GM18508 (cell line): ENCODE data around the gene AP5M1.
"Not testable (repeated sequence)": the region's sequence is repeated elsewhere in the genome, so short reads cannot be mapped to it uniquely, and the experiment has no call there.

ENCODE experiments used
- ATAC-seq: cut with Tn5 transposase; IDR thresholded peaks from one replicate; pipeline ENCODE4 v1.9.1; 2021; ENCODE audit warnings: moderate number of reproducible peaks; ENCODE audit not compliant: insufficient read depth, unreplicated experiment

AP5M1 gene

DNA sequence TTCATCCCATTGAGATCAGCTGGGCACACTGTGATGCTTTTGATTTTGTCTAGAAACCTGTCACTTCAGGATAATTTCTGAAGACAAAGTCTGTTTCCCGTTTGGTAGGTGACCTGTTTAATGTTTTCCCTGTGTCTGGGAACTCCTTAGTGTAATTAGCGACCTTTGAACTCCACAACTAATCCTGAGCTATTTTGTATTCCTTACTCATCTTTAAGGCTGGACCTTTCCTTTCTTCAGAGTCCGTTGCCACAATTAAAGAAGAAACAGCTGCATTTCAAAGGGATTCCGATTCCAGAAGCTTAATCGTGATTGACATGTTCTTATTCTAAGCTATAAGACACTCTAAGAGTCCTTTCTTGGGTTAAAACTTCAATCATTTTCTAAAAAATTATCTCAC is 22.0 kb downstream of the AP5M1 start:
- no peak for ATAC-seq

DNA sequence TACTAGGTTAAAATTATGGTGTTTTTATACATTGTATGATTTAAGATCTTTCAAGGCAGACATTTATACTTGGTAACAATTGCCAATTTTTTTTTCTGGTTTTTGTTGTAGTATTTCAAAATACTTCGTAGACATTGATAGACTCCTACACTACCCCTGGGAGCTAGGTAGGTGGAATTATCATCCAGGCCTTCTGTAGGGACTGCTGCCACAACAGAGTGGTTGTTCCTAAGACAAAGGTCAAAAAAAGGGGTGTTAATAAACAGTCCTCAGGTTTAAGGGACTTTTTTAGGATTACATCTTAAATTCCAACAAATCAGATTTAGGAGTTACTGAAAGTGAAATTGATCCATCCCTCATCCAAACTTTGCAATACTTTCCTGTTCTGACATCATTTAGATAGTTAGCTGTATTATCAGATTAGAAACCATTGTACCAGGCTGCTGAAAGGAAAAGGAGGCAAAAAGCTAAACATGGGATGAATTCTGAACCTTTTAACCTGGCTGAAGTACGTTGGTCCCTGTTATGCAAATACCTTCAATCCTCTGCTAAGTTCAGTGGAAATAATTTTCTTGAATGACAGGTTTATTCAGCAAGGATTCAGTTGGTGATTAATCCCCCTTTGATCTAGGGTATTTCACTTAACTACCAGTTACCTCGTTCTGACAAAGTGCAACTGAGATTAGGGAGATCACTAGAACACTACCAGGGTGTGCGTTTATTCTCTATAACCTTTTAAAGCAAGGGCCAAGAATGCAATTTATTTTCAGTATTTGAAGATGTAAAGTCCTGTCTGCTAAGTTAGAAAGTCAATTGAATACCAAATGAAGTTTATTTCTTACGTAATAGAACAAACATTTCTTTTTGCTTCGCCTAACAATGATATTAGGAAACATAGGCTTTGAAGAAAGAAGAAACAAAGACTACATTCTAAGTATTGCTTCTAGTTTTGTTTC is 23.2 kb downstream of the AP5M1 start:
- no peak for ATAC-seq

DNA sequence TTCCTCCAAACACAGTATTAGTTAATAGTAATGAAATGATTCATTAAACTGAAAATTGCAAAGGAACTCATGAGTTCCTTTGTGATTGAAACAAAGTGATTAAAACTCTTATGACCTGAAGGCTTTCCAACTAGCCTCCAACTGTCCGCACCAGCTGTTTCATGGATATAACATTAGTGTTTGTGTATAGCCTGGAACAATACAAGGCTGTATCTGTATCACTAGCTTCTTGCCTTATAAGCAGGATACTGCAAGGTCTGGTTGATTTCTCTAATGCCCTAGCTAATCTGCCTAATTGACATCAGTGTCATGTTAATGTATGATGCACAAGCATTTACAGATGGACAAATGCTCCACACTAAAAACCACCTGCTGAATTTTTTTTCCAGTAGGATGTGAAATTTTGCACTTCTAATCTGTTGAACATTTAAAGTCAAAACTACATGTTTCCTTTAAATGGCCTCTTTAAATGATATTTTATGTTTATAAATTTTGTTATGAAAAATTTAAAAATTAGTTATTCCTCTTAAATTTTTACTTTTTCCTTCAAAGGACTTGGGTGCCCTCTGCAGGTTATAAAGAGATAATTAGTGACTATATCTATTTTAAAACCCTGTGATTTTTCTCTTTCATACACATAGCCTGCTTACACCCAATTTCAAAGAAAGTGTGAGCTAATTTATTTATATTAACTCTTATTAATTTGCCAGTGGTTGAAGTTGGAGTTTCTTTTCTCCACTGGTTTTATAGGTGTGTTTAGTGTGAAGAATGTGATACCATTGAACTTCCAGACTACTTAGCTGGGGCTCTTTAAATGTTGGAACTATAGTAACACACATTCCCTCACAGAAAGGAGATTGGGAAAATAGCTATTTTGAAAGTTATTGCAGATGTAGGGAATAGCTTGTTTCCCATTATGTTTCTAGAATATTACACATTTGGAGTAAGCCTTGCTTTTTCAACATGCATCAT is 25.4 kb downstream of the AP5M1 start:
- ATAC-seq, result no peak

DNA sequence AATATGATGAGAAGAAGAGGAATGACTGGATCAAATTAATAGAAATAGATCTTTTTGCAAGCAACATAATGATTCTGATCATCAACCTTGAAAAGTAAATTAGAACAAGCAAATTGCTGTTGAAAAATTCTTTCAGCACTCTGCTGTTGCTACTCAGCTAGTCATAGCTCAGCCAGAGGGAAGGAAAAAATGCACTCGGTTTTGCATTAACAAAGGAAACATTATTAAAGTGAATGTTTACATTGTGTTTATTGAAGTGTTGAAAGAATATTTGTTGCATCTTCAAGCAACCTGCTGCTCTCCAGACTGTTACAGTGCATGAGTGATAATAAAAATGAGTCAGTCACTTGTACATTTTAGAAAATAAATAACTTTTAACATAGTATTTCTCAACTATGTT is 26.5 kb downstream of the AP5M1 start:
- ATAC-seq, result no peak

DNA sequence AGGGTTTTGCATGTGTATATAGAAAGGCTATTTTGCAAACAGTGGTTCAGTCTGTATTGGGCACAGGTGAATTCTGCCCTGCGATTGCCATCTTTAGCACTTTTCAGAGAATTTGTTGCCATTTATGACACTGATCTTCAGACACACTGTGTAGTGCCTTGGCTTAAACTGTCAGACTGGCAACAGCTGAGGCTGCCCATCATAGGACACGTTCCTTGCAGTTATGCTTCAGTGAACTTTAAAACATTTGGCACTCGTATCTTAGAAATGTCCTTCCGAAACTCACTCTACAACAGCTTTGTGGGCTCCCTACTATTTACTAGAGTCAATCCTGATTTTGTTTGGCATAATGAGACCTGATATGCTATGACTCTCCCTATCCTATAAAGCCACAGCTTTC is 29.1 kb downstream of the AP5M1 start:
- no peak for ATAC-seq

DNA sequence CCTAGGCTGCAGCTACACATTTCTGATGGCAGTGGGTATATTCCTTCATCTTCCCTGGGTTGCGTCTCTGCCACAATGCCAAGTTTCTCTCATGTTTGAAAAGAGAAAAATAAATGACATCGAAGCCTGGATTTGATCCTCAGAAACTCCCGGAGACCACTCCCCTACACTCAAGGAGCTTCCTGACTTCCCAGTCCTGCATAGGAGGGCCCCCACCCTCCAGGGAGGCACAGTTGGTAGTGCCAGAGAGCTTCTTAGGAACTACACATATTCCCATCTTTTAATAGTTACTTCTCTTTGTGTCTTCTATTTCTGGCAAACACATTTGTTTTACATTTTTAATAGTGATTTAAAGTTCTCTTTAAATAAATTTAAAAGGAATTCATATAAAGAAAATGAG is 30.7 kb downstream of the AP5M1 start:
- no peak for ATAC-seq

DNA sequence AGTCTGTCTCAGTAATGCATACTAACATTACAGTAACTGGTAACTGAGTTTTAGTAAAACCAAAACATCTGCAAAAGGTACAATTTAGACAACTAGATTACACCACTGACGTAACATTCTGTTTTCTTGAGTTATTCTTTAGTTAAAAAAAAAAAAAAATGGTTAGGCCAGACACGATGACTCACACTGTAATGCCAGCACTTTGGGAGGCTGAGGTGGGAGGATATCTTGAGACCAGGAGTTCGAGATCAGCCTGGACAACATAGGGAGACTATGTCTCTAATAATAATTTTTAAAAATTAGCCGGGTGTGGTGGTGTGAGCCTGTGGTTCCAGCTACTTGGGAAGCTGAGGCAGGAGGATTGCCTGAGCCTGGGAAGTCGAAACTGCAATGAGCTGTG is 34.1 kb downstream of the AP5M1 start:
- no peak for ATAC-seq

DNA sequence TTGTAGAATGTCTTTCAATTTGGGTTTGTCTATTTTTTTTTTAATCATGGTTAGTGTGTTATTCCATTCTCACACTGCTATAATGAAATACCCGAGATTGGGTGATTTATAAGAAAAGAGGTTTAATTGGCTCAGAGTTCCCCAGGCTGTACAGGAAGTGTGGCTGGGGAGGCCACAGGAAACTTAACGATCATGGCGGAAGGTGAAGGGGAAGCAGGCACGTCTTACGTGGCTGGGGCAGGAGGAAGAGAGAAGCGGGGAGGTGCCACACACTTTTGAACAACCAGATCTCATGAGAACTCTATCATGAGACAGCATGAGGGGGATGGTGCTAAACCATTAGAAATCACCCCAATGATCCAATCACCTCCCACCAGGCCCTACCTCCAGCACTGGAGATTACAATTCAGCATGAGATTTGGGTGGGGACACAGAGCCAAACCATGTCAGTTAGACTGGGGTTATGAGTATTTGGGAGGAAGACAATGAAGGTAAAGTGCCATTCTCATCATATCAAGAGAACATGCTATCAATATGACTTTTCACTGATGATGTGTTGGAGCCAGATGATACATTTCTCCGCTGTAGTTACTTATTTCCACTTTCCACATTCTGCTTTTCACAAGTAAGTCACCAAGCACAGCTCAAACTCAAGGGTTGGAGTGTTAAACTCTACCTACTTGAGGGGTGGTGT is 45.8 kb downstream of the AP5M1 start:
- ATAC-seq, result no peak

DNA sequence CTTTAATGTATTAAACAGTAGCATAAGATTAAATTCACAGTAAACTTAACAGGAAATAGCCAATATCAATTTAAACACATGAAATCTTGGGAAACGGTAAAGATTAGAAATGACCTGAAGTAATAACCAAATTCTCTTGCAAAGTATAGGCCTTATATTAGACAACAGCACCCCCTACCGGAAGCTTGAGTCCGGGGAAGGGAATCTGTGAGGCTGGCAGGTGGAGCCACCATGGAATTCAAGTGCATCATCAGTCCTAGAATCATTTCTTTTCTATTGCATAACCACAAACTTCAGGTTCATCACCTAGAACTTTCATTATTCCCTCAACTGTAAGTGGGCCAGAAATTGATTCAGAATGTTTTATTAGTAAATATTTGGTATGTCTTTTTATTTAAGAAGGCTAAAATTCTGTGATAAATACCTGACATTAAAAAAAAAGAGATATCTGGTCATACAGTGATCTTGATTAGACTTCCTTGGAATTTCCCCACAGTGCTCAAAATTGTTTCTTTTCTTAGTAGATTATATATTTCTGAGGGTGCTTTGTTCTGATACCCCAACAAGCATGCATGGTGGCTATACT is 48.6 kb downstream of the AP5M1 start:
- ATAC-seq, result no peak

DNA sequence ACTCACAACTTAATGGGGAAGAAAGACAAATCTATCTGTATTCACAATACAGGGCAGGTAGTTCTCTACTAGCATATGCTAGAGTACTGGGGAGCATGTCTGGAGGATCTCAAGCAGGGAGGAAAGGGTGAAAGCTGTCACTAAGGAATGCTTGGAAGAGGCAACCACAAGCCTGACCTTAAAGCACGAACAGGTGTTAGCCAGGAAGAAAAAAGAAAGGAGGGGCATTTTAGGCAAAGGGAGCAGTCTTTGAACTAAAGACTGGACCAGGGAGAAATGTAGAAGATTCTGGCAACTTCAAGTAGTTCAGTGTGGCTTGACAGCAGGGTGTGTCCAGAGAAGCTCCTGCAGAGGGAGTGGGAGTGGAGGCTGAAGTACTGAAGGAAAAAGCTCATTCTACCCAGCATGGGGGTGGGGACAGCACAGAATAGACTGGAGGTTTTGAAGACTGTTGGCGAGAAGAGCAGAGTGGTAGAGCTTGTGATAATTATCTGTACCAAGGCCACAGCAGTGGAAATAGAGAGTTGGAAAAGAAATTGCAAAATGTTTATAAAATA is 50.9 kb downstream of the AP5M1 start:
- no peak for ATAC-seq

DNA sequence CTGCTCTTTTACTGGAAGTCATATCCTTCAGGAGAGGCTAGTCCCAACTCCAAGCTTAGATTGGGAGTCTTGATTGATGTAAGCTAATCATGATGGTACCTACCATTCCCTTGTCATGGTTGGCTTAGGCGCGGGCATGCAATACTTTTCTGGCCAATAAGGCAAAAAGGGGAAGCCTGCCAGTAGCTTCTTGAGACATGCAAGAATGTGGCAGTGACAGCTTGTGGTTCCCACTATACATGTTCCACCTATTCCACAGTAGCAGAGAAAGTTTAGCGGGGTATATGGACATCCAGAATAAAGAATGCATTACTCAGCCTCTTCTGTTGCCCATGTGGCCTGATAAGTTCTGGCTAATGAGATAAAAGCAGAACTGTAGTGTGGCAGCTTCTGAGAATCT is 55.0 kb downstream of the AP5M1 start:
- no peak for ATAC-seq

DNA sequence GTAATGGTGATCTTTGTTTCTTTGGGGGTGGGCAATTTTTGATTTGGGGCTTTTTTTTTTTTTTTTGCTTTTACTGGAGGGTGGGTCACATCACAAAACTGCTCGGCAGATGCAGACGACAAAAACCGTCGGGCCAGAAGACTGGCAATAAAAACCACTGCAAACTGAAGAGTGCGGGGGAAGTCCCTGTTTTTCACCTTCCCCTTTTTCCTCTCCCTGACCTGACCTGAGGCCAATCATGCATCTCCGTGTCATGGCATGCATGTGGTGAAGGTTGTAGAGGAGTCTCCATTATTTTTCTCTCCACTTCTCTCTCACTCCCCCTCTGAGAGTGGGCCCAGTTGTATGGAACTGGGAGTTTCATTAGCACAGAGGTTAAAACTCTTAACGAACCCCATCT is 57.5 kb downstream of the AP5M1 start:
- ATAC-seq, result no peak

DNA sequence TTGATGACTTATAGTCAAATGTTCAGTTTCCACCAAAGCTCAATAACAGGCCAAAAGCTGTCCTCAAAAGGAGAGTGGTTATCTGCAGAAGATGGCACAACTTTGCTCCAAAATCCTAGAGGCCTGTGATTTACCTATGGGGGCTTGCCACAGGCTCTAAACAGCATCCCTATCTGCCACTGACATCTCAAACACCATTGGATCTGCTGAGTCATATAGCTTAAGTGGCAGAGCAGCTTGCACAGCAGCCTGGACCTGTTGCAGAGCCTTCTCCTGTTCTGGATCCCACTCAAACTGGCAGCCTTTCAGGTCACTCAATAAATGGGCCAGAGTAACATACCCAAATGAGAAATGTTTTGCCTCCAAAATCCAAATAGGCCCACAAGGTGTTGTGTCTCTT is 61.1 kb downstream of the AP5M1 start:
- no peak for ATAC-seq

DNA sequence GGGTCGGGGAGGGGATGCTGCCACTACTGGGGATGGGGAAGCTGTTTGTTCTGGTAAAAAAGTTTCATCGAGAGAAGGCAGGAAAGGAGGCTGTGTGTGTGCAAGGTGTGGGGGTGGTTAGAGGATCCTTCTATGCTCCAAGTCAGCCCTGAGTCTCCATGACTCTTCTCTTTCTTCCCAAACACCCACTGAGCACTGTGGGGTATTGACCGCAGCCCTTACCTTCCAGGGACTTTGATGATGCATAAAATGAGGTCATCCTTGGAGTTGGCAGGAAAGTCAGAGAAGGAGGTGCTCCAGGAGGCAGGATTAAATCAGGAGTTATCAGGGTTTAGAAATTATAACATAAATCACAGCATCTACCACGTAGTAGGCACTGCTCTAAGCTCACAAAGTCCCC is 63.7 kb downstream of the AP5M1 start:
- not testable (repeated sequence) for ATAC-seq

DNA sequence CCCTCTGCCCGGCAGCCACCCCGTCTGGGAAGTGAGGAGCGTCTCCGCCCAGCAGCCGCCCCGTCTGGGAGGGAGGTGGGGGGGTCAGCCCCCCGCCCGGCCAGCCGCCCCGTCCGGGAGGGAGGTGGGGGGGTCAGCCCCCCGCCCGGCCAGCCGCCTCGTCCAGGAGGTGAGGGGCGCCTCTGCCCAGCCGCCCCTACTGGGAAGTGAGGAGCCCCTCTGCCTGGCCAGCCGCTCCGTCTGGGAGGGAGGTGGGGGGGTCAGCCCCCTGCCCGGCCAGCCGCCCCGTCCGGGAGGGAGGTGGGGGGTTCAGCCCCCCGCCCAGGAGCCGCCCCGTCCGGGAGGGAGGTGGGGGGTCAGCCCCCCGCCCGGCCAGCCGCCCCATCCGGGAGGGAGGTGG is 65.0 kb downstream of the AP5M1 start:
- ATAC-seq, result not testable (repeated sequence)

DNA sequence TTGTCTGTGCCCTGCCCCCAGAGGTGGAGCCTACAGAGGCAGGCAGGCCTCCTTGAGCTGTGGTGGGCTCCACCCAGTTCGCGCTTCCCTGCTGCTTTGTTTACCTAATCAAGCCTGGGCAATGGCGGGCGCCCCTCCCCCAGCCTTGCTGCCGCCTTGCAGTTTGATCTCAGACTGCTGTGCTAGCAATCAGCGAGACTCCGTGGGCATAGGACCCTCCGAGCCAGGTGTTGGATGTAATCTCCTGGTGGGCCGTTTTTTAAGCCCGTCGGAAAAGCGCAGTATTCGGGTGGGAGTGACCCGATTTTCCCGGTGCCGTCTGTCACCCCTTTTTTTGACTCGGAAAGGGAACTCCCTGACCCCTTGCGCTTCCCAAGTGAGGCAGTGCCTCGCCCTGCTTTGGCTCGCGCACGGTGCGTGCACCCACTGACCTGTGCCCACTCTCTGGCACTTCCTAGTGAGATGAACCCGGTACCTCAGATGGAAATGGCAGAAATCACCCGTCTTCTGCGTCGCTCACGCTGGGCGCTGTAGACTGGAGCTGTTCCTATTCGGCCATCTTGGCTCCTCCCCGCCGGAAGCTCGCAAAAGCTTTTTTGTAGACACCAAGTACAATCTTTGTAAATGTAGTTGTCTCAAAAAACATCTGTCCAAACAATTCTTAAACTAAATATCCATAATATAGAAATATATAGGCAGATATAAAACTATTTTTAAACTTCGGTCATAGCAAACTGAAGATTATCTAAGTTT is 75.0 kb downstream of the AP5M1 start:
- ATAC-seq, result not testable (repeated sequence)

DNA sequence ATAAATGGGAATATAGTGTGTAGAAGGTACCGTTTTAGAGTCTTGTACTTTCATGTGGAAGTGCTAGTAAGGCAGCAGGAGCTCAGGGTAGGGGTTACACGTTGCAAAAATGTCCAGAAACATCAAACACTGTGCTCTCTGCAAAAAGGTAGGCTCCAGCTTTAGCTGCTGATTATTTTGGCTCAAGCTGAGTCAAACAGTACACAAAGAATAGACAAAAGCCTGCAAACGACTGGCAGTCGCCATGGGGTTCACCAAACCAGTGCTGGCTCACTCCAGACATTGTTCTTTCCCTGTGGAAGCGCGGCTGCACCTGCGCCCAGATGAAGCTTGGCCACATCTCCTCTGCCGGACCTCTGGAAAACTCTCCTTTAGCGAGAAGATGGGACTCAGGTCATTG is 76.3 kb downstream of the AP5M1 start:
- ATAC-seq, result no peak

DNA sequence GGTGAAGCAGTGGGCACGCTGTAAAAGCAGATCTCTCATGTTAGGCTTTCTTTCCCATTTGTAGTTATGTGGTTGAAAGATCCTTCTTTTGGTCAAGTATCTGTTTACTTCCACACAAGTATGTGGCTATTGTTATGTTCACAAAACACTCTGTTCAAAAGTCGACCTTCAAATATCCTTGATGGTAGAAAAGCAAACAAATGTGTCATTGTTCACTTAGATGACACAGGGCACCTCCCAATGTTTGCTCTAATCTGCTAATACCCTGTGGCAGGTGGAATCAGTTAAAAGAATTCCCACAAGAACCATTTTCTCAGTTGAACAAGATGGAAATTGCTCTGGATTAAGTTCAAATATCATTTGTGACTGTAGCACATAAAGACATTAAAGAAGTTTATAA is 78.0 kb downstream of the AP5M1 start:
- no peak for ATAC-seq
